Heart right ventricle (tissue), 16 donors: ENCODE data around the gene OR13J1. TPM values are rescaled to one million over a fixed set of nuclear protein-coding genes. Genes with fewer than 3 reads are reported as not detected.

Experiments used
- ATAC-seq, 8 donors: fragments of 200-7000 bp; cut with Tn5 transposase; one replicate each; pipeline ENCODE4 v1.9.1; 2020; ENCODE audit warnings: mild to moderate bottlenecking in 8 of 8, moderate library complexity in 8 of 8, moderate number of reproducible peaks in 1 of 8
- DNase-seq, 2 donors: peaks; one replicate each; pipeline ENCODE4 v3.0.0-alpha.2; 2020
- H3K27ac ChIP-seq, 10 donors: fragments of 200-600 bp; sonication (generic) in 2 of 10; one replicate each; pipeline versions ENCODE4 v1.5.0 to v1.8.0; 2020 to 2022; ENCODE audit warnings: mild to moderate bottlenecking in 3 of 10
- H3K27me3 ChIP-seq, 7 donors: fragments of 200-600 bp; one replicate each; pipeline ENCODE4 v1.8.0; 2021 to 2022; ENCODE audit warnings: mild to moderate bottlenecking in 2 of 7
- H3K36me3 ChIP-seq, 9 donors: fragments of 200-600 bp; sonication (generic) in 1 of 9; one replicate each; pipeline versions ENCODE4 v1.5.0 to v1.8.0; 2020 to 2022; ENCODE audit warnings: mild to moderate bottlenecking in 2 of 9
- H3K4me1 ChIP-seq, 9 donors: fragments of 200-600 bp; sonication (generic) in 1 of 9; one replicate each; pipeline versions ENCODE4 v1.5.0 to v1.8.0; 2020 to 2022; ENCODE audit warnings: mild to moderate bottlenecking in 4 of 9
- H3K4me3 ChIP-seq, 10 donors: fragments of 200-600 bp; sonication (generic) in 2 of 10; one replicate each; pipeline versions ENCODE4 v1.5.0 to v1.8.0; 2020 to 2022; ENCODE audit warnings: mild to moderate bottlenecking in 7 of 10, moderate library complexity in 2 of 10
- H3K9me3 ChIP-seq, 11 donors: fragments of 200-600 bp in 10 of 11; sonication (generic) in 2 of 11; one replicate each; pipeline versions ENCODE4 v1.5.0 to v1.8.0; 2013 to 2022; ENCODE audit warnings: mild to moderate bottlenecking in 2 of 11, control low read depth in 1 of 11, moderate library complexity in 1 of 11
- WGBS, 2 donors: extraction: QIAGEN DNeasy Blood & Tissue Kit; methylation state at CpG; one replicate each; pipeline ENCODE4 v1.1.7; 2013; ENCODE audit warnings: inconsistent platforms in 1 of 2; 5-methylcytosine and 5-hydroxymethylcytosine counted together
- intact Hi-C, 10 donors: fragments of 100-400 bp; cut with DNase I; formaldehyde crosslinking; loops; one replicate each; pipeline versions ENCODE4 v1.11.1 to v1.14.2; 2022
- polyA plus RNA-seq, 2 donors: library from polyadenylated mRNA; stranded (reverse); fragments of 200-250 nt; gene quantifications; one replicate each; pipeline ENCODE4 v1.2.3, GENCODE V29; 2013
- total RNA-seq, 10 donors: library from RNA; stranded (reverse); fragmentation: NEBNext Ultra II Directional in 3 of 10; extraction: Animal tissue kit (Norgen Biotek cat#: 25700) in 3 of 10; gene quantifications; one replicate each; pipeline versions ENCODE4 v1.2.1 to v1.2.4, GENCODE V29; 2021 to 2023
- TF ChIP-seq, protein P1 (sequence below), 9 donors: fragments of 200-600 bp; sonication (generic) in 2 of 9; IDR thresholded peaks; one replicate each; pipeline versions ENCODE4 v1.5.0 to v1.8.0; 2021 to 2022; ENCODE audit warnings: antibody characterized with exemption in 9 of 9, mild to moderate bottlenecking in 5 of 9, moderate library complexity in 1 of 9
- donor health status: Arrhythmogenic right ventricular cardiomyopathy.
- donor health status: ischemic (EF 13 %, LVEDD 7.1; RV severe dilation, severe dysfunction).
- donor health status: healthy with polysubstance abuse.
- donor health status: DM: no; HTN: yes; CAD: no.
- donor health status: DM: no; HTN: no; CAD: no.
- donor health status: ischemic (EF 25% LVEDD 6.9; RV normal size, moderate dysfunction).
- donor health status: ischemic (EF 25% LVEDD 5.7; RV mildly dilated, moderate dysfunction).
- donor health status: healthy.
- donor health status: DM: yes; HTN: yes; CAD: no.
- donor health status: Ischemic cardiomyopathy.
- donor health status: ischemic (EF 35%, LVEDD 5.7; RV mildly dilated, moderate dysfunction).
- donor health status: nonischemic (EF 11% LVEDD 7.7; RV severe dilation, severe dysfunction).
- donor health status: DM: yes; HTN: yes; CAD: no.
- donor health status: PGD.
- donor health status: ischemic (EF 29% LVEDD 5.4; RV normal size, mild dysfunction).
- donor health status: nonischemic (EF 23%, LVEDD 6.1; RV moderate dilation, normal function).

OR13J1 gene
- total and polyA plus RNA-seq, 12 donors: not detected

DNA sequence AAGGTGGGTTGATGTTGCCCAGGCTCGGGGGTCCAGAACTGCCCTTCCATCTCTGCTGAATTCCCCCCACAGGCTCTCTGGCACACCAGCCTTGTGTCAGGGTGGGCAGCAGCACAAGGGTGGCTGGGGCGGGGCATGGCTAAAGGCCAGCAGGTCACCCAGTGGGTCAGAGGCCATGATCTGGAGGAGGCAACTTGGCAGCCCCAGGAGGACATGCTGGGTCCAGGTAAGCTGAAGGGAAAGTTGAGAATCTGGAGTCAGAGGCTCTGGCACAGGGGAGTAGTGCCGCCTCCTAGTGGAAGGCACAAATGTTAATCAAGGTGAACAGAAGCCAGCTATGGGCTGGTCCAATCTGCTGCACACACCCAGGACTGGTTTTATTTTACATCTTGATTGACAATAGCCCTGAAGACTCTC, 35.0 kb downstream of the OR13J1 start:
- DNase-seq (no peak), ATAC-seq (no peak)
- TF ChIP-seq, protein P1, sequence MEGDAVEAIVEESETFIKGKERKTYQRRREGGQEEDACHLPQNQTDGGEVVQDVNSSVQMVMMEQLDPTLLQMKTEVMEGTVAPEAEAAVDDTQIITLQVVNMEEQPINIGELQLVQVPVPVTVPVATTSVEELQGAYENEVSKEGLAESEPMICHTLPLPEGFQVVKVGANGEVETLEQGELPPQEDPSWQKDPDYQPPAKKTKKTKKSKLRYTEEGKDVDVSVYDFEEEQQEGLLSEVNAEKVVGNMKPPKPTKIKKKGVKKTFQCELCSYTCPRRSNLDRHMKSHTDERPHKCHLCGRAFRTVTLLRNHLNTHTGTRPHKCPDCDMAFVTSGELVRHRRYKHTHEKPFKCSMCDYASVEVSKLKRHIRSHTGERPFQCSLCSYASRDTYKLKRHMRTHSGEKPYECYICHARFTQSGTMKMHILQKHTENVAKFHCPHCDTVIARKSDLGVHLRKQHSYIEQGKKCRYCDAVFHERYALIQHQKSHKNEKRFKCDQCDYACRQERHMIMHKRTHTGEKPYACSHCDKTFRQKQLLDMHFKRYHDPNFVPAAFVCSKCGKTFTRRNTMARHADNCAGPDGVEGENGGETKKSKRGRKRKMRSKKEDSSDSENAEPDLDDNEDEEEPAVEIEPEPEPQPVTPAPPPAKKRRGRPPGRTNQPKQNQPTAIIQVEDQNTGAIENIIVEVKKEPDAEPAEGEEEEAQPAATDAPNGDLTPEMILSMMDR (IDR thresholded peaks at IDR 0.05): peak in 3 of 9 donors; percentile 19 to 28 (median 26)
- H3K36me3 ChIP-seq: peaks cover 0 to 11% (median 0%) of the 10 kb centered on the region in 9 donors
- 91 to 96% methylated on average over 3 of the region's 3 CpGs for WGBS, 2 donors
- H3K27me3 ChIP-seq: peaks cover 0 to 38% (median 0%) of the 10 kb centered on the region in 7 donors
- peaks cover 4 to 40% (median 35%) of the 10 kb centered on the region in 9 donors for H3K4me1 ChIP-seq
- intact Hi-C loops: no loop called here
- H3K9me3 ChIP-seq: no peaks in the 10 kb centered on the region
- H3K4me3 ChIP-seq: no peak overlapping the region
- H3K27ac ChIP-seq: no peak overlapping the region

DNA sequence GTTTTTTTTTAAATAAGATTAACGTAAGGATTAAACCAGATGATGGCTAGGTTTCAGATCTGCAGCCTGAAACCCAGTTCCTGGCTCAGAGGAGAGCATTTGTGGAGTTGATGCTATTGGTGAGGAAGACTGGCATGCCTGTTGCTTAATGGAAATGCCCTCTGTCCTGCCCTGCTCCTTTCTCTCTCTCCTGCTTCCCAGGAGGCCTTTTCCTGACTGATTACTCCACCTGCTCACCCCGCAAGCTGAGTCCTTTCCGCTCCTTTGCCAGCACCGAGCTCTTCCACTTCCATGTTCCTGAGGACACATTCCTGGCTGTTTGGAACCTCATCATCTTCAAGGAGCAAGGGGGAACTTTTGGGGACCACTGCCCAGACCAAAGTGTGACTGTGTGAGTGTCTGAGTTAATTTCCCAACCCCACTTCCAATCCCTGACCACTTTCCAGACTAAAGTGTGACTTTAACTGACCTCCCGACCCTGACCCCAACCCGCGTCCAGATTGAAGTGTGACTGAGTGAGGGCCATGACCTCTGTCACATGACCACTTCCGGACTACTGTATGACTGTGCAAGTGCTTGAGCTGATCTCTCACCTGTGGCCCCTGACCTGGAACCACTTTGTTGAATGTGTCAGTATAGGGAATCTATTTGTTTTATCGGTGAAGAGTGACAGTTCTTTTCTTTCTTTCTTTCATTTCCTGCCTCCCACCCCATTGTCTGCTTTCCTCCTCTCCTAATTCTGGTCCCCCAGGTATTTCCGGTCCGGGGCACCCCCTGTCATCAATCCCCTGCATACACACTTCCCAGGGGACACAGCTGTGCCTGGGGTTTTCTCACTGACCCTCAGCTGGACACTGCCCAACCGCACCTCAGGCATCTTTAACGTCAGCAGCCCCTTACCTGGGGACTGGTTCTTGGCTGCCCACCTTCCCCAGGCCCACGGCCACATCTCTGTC, 35.7 kb downstream of the OR13J1 start:
- H3K36me3 ChIP-seq: peaks cover 0 to 11% (median 0%) of the 10 kb centered on the region in 9 donors
- H3K9me3 ChIP-seq: no peaks in the 10 kb centered on the region
- TF ChIP-seq, protein P1 (IDR thresholded peaks at IDR 0.05): no peak
- peaks cover 4 to 47% (median 42%) of the 10 kb centered on the region in 9 donors for H3K4me1 ChIP-seq
- ATAC-seq (no peak), DNase-seq (no peak)
- no peak overlapping the region for H3K4me3 ChIP-seq
- peaks cover 0 to 31% (median 0%) of the 10 kb centered on the region in 7 donors for H3K27me3 ChIP-seq
- peak overlapping the region in 3 of 10 donors; percentile 8 to 12 (median 11) for H3K27ac ChIP-seq
- 85% methylated on average over 14 of the region's 14 CpGs for WGBS, 2 donors
- intact Hi-C loops: loop anchor here in 1 of 10 donors (5.0 kb wide), 1 partner anchor 38 kb away; the partner anchor contains the start of gene OR13J1

DNA sequence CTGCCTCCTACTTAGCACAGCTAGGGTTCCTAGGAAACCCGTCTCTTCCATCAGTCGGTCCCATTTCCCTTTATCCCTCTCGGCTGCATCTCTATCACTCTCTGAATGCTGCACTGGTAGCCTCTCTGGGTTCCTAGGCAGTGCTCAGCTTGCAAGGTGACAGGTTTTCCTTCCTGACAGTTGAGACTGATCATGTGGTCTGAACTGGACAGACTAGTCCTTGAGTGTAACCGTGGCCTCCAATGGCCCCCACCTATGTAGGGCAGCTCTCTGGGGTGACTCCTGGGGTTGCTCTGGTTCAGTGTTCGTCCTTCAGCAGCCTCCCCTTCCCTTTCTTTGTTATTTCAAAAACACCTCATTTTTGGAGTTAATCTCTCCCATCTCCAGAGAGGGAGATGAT, 37.4 kb downstream of the OR13J1 start:
- Histone ChIP-seq H3K9me3 (no peaks in the 10 kb centered on the region), H3K27me3 (peaks cover 0 to 14% (median 0%) of the 10 kb centered on the region in 7 donors), H3K4me3 (no peak overlapping the region), H3K27ac (peak overlapping the region in 9 of 10 donors; percentile 3 to 75 (median 60)), H3K4me1 (peaks cover 4 to 53% (median 48%) of the 10 kb centered on the region in 9 donors), H3K36me3 (peaks cover 0 to 11% (median 0%) of the 10 kb centered on the region in 9 donors)
- no peak for ATAC-seq
- no peak for DNase-seq
- TF ChIP-seq, protein P1 (IDR thresholded peaks at IDR 0.05): no peak
- intact Hi-C loops: loop anchor here in 1 of 10 donors (5.0 kb wide), 1 partner anchor 39 kb away; the partner anchor contains the start of gene OR13J1
- WGBS, 2 donors: 71 to 77% methylated on average over 5 of the region's 5 CpGs

DNA sequence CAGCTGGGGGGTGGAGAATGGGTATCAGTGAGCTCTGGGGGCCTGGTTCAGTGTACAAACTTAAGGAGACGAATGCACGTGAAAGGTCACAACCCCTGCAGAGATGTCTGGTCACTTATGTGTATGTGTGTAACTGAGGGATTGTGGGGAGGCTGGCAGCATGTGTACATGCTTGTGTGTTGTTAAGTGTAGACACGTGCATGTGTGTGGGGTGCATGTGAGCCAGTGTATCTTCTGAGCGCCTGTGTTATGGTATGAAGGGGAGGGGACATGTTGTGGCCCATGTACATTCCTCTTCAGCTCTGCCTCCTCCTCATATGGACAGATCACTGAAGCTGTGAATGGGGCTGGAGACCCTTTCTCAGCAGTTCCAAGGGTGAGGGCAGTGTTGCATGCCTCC, 39.2 kb downstream of the OR13J1 start:
- H3K9me3 ChIP-seq: no peaks in the 10 kb centered on the region
- 81 to 82% methylated on average over 4 of the region's 4 CpGs for WGBS, 2 donors
- intact Hi-C loops: loop anchor here in 1 of 10 donors (5.0 kb wide), 1 partner anchor 41 kb away; the partner anchor contains the start of gene OR13J1
- TF ChIP-seq, protein P1 (IDR thresholded peaks at IDR 0.05): no peak
- peaks cover 0 to 11% (median 0%) of the 10 kb centered on the region in 9 donors for H3K36me3 ChIP-seq
- H3K27me3 ChIP-seq: no peaks in the 10 kb centered on the region
- DNase-seq: no peak
- no peak overlapping the region for H3K4me3 ChIP-seq
- H3K27ac ChIP-seq: no peak overlapping the region
- no peak for ATAC-seq
- H3K4me1 ChIP-seq: peaks cover 4 to 58% (median 52%) of the 10 kb centered on the region in 9 donors
